GM21619 (cell line): ENCODE data around the gene CCDC137.
"Not testable (repeated sequence)": the region's sequence is repeated elsewhere in the genome, so short reads cannot be mapped to it uniquely, and the experiment has no call there.

ENCODE experiments used
- ATAC-seq: cut with Tn5 transposase; IDR thresholded peaks from one replicate; pipeline ENCODE4 v1.9.1; 2021; ENCODE audit not compliant: unreplicated experiment

CCDC137 gene, protein sequence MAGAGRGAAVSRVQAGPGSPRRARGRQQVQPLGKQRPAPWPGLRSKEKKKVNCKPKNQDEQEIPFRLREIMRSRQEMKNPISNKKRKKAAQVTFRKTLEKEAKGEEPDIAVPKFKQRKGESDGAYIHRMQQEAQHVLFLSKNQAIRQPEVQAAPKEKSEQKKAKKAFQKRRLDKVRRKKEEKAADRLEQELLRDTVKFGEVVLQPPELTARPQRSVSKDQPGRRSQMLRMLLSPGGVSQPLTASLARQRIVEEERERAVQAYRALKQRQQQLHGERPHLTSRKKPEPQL

DNA sequence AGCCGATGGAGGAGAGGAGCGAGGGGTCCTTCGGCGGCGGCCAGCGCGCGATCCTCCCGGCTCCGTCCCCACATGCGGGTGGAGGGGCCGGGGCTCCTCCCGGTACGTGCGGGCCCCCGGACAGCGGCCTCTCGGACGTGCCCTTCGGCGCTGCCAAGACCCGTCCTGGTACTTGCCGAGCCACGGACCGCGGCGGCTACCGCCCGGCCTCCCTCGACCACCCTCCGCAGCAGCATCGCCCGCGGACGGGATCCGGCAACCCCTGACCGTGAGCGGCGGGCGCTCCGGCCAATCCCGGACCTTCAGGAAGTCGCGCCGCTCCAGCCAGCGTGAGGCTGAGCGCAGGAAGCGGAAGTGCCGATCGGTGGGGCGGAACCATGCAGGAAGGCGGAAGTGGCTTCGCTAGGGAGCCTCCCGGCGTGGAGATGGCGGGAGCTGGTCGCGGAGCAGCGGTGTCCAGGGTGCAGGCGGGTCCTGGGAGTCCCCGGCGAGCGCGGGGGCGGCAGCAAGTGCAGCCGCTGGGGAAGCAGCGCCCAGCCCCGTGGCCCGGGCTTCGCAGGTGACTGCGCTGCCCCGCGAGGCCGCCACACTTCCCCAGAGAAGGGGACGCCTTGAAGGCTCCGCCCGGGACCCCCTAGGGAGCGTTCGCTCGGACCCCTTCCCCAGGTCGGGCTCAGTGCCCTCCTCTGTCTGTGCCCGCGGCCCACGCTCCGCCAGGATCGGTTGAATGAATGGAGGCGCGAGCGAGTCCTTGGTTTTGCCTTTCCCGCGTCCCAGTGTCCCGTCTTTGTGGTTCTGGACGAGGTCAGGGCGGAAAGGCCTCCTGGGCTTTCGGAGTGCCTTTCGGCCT, at the start of gene CCDC137, which contains the start of gene OXLD1:
TSS of gene CCDC137 (plus strand) at position 396 of the 850 bp plus-strand sequence. CDS start at position 426, 30 bp downstream.
TSS of gene OXLD1 (minus strand) at position 264 of the 850 bp plus-strand sequence. CDS start at position 236, 28 bp downstream.
- ATAC-seq: peak; percentile 89

DNA sequence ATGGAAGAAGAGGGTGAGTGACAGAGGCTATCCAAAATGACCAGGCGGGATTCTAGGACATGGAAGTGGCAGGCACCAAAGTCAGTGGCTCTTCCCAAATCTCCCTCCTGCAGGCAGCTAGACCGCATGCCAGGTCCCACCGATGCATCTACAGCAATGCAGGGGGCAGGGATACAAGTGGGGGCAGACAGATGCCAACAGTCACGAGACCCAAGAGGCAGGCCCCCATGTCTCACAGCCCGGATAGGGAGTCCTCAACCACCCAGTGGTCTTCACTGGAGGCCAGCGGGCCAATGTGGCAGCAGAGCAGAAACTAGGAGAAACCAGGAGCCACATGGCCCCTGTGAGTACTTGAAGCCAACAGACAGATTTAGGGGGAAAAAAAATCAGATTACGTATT, 49.7 kb upstream of the CCDC137 start:
- no peak for ATAC-seq

DNA sequence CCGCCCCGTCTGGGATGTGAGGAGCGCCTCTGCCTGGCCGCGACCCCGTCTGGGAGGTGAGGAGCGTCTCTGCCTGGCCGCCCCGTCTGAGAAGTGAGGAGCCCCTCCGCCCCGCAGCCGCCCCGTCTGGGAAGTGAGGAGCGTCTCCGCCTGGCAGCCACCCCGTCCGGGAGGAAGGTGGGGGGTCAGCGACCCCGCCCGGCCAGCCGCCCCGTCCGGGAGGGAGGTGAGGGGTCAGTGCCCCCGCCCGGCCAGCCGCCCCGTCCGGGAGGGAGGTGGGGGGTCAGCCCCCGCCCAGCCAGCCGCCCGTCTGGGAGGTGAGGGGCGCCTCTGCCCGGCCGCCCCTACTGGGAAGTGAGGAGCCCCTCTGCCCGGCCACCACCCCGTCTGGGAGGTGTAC, 48.2 kb upstream of the CCDC137 start:
- not testable (repeated sequence) for ATAC-seq

DNA sequence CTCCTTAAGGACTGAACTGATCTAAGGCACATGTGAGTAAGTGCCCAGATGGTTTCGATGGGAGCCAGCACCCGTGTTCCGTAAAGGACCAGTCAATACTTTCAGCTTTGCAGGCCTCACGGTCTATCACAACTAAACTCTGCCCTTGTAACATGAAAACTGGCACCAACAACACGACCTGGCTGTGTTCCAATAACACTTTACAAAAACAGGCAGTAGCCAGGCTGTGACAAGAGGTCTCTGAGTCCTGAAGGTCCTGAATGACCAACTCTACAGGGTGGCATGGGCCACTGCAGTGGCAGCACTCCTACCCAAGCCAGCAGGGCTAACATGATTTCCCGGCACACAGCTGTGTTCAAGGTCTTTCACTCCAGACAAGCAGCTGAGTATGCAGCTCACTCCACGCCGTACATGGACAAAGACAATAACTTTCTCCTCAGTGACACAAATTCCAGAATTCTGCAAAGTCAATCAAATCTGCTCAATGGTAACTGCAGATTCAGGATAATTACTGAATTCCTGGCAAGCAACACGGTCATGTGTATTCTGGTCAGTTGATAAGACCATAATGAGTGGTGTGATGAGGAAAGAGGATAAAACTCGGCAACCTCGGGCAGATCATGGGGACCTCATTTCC, 44.9 kb upstream of the CCDC137 start:
- ATAC-seq: no peak

DNA sequence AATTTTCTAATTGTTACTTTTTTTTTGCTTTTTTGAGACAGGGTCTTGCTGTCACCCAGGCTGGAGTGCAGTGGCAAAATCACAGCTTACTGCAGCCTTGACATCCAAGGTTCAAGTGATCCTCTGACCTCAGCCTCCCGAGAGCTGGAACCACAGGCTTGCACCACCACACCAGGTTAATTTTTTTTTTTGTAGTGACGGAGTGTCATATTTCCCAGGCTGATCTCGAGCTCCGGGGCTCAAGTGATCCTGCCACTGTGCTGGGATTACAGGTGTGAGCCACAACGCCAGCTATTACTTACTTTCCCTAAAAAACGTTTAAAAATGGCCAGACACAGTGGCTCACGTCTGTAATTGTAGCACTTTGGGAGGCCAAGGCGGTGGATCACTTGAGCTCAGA, 36.3 kb upstream of the CCDC137 start:
- no peak for ATAC-seq

DNA sequence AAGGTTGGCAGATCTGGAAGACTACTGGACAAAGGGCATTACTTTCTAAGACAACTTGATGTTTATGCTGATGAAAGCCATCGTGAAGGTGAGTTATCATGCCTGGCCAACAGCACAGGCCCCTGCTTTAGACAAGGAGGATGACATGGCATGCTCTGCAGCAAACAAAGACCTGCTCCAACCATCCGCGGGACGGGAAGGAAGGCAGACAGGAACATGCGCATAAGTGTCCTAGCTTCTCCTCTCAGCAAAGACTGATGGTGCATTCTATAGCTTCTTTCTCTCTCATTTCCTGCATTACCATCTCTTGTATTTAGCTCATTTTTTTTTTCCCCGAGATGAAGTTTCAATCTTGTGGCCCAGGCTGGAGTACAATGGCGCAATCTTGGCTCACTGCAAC, 35.1 kb upstream of the CCDC137 start:
- ATAC-seq: no peak

DNA sequence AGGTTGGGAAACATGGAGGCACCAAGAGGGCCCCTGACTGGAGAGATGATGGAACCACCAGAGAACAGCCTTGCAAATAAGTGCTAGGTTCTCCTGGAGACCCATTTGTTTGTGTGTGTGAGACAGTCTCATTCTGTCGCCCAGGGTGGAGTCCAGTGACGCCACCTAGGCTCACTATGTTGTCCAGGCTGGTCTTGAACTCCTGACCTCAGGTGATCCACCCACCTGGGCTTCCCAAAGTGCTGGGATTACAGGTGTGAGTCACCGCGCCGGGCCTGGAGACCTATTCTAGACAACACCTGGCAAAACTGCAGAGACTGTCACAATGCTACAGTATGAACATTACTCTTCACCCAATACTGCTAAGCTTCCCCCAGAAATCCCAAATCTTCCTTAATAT, 31.1 kb upstream of the CCDC137 start:
- ATAC-seq: no peak

DNA sequence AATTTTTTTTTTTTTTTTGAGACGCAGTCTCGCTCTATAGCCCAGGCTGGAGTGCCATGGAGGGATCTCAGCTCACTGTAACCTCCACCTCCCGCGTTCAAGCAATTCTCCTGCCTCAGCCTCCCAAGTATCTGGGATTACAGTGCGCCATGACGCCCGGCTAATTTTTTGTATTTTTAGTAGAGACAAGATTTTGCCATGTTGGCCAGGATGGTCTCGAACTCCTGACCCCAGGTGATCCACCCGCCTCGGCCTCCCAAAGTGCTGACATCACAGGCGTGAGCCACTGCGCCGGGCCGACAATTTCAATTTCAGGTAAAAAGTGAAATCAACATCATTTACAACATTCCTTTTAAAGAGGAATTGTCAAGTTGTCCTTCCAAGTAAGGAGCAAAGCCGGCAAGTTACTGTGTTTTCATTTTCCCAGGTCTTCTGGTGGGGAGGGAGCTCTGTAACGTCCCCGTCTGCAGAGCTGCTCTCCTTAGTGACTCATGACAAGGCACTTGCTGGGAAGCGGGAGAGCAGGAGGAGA, 30.5 kb upstream of the CCDC137 start:
- peak; percentile 14 for ATAC-seq

DNA sequence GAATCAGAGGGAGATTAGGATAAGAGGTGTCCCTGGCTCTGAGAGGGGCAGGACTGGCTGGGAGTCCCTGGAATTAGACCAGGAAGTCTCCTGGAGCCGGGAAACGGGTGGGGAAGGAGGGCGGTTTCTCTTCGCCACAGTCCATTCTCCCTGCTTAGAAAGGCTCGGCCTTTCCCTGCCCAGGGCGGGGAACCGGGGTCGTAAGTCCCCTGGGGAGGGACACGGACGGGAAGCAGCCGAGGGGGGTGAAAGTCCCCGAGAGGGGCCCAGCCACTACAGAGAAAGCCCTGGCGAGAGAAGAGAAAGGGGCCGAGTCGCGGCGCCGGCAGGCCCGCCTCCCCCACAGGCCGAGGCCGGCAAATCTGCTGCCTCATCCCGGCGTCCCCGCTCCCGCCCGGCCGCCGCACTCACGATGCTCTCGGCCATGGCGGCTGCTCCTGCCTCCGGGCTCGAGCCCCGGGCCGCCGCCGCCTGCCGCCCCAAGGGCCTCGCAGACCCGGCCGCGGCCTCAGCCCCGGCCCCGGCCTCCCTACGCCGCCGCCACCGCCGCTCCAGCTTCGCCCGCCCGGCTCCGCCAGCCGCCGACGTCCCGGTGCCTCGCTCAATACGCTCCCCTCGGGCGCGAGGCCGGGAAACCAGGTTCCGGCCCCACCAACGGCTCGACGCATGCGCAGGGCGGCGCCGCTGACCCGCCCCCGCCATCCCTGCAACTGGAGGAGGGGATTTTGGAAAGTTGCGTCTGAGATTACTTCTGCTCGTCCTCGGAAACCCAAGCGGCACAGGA, 29.8 kb upstream of the CCDC137 start, which contains the start of the genes NPLOC4 and TSPAN10:
TSS of gene NPLOC4 (minus strand) at position 608 of the 784 bp plus-strand sequence. CDS start at position 426, 182 bp downstream.
TSS of gene TSPAN10 (plus strand) at position 692 of the 784 bp plus-strand sequence. CDS start 5,217 bp downstream, outside the sequence.
- ATAC-seq: peak; percentile 80

DNA sequence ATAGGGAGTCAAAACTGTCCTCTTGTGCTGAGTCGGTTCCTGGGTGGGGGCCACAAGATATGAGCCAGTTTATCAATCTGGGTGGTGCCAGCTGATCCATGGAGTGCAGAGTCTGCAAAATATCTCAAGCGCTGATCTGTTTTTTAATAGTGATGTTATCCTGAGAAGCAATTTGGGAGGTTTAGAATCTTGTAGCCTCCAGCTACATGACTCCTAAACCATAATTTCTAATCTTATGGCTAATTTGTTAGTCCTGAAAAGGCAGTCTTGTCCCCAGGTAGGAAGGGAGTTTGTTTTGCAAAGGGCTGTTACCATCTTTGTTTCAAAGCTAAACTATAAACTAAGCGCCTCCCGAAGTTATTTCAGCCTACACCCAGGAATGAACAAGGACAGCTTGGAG, 27.9 kb upstream of the CCDC137 start:
- ATAC-seq: no peak

DNA sequence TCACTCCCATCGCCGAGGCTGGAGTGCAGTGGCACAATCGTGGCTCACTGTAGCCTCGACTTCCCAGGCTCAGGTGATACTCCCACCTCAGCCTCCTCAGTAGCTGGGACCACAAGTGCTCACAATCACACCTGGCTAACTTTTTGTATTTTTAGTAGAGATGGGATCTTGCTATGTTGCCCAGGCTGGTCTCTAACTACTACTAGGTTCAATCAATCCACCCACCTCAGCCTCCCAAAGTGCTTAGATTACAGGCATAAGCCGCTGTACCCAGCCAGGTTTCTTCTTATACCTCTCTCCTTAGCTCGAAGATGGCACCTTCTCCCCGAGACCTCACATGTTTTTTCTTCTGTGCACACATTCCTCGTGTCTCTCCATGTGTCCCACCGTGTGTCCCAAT, 26.5 kb upstream of the CCDC137 start:
- ATAC-seq: no peak

DNA sequence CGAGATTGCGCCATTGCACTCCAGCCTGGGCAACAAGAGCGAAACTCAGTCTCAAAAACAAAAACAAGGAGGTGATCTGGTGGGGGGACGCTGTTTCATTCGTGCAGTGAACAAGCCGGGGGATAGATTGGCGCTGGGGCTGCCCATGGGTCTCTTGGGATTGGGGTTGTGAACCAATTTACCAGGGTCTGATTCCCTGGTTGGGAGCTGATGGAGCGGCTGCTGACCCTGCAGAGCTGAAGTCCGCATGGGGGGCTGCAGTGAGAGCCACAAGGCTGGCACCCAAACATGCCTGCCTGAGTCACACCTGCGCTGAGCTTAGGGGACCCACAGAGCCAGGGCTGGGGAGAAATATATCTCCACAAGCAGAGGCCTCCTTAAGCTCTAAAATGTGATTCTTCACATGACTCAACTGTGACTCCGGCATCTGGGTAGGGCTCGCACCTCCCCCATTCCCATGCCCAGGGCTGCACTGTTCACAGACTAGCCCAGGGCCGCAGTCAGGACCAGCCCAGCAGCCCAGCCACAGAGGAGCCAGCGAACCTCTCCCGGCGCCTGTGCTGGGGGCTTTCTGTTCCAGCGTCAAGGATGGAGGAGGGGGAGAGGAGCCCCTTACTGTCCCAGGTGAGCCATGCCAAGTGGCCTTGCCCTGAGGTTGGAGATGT, 24.6 kb upstream of the CCDC137 start:
- ATAC-seq: no peak

DNA sequence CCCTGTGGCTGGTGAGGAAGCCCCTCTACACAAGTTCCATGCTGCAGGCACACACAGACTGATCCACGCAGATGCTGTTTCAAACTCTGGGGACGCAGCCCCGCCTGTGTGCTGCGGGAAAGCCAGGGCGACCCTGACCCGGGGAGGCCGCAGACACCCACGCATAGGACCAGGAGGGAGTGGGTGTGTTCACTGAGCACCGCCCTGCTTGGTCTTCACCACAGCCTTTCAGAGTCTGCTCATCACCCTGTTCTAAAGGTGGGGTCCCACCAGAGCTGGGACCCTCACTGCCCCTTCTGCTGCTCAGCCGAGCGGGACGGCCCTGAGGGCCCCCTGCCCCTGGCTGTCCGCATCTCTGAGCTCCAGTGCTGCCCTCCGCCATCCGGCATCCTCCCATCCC, 22.0 kb upstream of the CCDC137 start:
- no peak for ATAC-seq

DNA sequence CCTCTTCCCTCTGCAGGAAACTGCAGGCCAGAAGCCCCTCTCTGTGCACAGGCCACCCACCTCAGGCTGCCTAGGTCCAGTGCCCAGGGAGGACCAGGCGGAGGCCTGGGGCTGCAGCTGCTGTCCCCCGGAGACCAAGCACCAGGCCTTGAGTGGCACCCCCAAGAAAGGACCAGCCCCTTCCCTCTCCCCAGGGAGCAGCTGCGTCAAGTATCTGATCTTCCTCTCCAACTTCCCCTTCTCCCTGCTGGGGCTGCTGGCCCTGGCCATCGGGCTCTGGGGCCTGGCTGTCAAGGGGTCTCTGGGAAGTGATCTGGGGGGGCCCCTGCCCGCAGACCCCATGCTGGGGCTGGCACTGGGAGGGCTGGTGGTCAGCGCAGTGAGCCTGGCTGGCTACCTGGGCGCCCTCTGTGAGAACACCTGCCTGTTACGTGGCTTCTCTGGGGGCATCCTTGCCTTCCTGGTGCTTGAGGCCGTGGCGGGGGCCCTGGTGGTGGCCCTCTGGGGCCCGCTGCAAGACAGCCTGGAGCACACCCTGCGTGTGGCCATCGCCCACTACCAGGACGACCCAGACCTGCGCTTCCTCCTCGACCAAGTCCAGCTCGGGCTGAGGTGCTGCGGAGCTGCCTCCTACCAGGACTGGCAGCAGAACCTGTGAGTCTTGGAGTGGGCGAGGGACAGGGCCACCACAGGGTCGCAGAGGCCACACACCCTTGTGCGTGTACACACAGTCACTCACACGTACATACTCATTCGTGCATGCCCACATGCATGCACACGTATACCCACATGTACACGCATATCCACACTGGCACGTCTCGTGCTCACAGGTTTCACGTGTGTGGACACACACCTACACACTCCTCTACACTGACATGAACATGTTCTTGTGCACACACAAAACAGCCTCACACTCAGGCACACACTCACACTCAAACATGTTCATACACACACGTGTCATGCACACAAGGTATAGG, 21.3 kb upstream of the CCDC137 start:
- ATAC-seq: no peak

DNA sequence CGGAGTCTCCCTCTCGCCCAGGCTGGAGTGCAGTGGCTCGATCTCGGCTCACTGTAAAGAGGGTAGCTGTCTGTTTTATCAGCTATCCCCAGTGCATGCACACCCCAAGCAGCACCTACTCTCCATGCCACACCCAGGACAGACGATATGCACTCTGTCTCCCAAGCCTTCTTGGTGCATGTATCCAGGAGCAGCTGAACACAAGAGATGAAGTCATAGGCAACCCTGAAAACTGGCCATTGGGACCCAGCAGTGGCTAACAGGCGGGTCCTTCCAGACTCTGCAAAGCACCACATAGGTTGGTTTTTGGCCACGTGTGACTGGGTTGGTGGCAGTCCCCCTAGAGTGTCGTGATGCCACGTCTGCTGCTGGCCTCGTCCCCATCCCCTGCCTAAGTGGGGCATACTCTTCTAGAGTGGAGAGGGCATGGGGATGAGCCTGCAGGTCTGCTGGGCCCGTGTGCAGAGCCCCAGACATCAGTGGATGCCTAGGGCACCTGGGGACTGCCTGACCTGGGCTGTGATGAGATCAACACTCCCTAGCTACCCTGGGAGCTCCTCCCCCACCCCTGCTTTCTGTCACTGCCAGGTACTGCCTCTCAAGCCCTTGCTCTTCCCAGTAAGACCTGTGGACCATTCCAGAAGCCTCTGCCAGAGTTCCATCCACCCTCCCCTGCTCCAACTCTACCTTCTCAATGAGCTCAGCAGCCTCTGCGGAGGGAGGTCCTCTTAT, 19.5 kb upstream of the CCDC137 start:
- ATAC-seq: no peak

DNA sequence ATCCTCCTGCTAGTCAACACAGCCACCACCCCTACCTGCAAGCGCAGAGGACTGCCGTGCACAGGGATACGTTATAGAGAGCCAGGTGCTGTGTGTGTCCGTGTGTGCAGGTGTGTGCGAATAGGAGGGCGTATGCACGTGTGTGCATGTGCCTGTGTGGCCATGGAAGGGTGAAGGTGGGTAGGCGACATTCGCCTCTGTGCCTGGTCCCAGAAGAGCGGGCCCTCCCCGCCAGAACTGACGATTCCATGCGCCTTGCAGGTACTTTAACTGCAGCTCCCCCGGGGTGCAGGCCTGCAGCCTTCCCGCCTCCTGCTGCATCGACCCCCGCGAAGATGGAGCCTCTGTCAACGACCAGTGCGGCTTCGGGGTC, 18.9 kb upstream of the CCDC137 start:
- no peak for ATAC-seq

DNA sequence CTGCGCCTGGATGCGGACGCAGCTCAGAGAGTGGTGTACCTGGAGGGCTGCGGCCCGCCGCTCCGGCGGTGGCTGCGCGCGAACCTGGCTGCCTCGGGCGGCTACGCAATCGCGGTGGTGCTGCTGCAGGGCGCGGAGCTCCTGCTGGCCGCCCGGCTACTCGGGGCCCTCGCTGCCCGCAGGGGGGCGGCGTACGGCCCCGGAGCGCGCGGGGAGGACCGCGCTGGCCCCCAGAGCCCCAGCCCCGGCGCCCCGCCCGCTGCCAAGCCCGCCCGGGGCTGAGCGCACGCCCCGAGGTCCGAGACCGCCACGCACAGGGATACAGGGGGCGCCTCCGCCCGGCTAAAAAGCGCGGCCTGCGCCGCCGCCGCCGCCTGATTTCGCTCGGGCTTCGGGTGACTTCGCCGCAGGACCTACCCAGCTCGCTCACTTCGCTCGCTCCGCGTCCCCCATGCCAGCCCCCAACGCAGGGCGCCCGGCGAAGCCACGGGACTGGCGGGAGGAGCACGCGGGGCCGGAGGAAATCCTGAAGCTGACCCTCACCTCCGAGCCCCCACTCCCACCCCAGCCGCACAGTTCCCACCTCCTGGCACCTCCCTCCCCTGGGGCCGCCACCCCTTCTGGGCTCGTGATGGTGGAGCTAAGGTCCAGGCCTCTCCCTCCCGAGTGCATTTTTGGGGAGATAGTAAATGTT, 18.4 kb upstream of the CCDC137 start:
- ATAC-seq: no peak
